OCI-LY7 (cell line): Measurements from ENCODE around the gene FNDC3B. TPM values are rescaled to one million over a fixed set of nuclear protein-coding genes. Genes with fewer than 3 reads are reported as not detected.

Source experiments
- BruUV-seq: library from RNA; stranded (reverse); fragments of 400-500 nt; replicated peaks from 2 replicates; lab custom pipeline; 2021; lab: Mats Ljungman, UMichigan
- CTCF ChIA-PET: fragments of 300-600 bp; sonication (Branson Sonifier 250); formaldehyde crosslinking; loops from one replicate; lab custom pipeline; 2022; ENCODE audit warnings: antibody characterized with exemption; ENCODE audit not compliant: unreplicated experiment; lab: Charles Lee
- POLR2A ChIA-PET: fragments of 300-600 bp; sonication (Branson Sonifier 250); formaldehyde crosslinking; loops from one replicate; lab custom pipeline; 2022; ENCODE audit warnings: antibody characterized with exemption; lab: Charles Lee
- DNase-seq: peaks from one replicate; pipeline ENCODE4 v3.0.0-alpha.2; 2015; ENCODE audit warnings: low spot score
- H2AFZ ChIP-seq: fragments of 200-600 bp; sonication (generic), shearing (Covaris generic); 2 replicates; pipeline ENCODE4 v1.6.1; 2014; ENCODE audit warnings: mild to moderate bottlenecking, antibody characterized with exemption, low read length, moderate library complexity
- H3K27ac ChIP-seq: fragments of 200-600 bp; sonication (generic); 2 replicates; pipeline ENCODE4 v1.5.1; 2014; ENCODE audit warnings: mixed run types, low read depth, mild to moderate bottlenecking, moderate library complexity, low read length, inconsistent platforms; ENCODE audit not compliant: poor library complexity, severe bottlenecking
- H3K36me3 ChIP-seq: fragments of 200-600 bp; sonication (generic); 2 replicates; pipeline ENCODE4 v1.6.1; 2014; ENCODE audit warnings: mild to moderate bottlenecking, antibody characterized with exemption, low read length, moderate library complexity, mixed read lengths; ENCODE audit not compliant: insufficient read depth
- H3K4me1 ChIP-seq: fragments of 200-600 bp; sonication (generic); 2 replicates; pipeline ENCODE4 v1.5.1; 2014; ENCODE audit warnings: mild to moderate bottlenecking, low read length; ENCODE audit not compliant: insufficient read depth, poor library complexity, severe bottlenecking
- H3K4me2 ChIP-seq: fragments of 200-600 bp; sonication (generic); 2 replicates; pipeline ENCODE4 v1.6.1; 2014; ENCODE audit warnings: mild to moderate bottlenecking, low read length
- H3K4me3 ChIP-seq: fragments of 200-600 bp; sonication (generic); 2 replicates; pipeline ENCODE4 v1.5.1; 2014; ENCODE audit warnings: mild to moderate bottlenecking, low read depth, low read length; ENCODE audit not compliant: poor library complexity, severe bottlenecking
- H3K79me2 ChIP-seq: fragments of 200-600 bp; sonication (generic); 2 replicates; pipeline ENCODE4 v1.6.1; 2016; ENCODE audit warnings: low read depth, mild to moderate bottlenecking, low read length, moderate library complexity, mixed read lengths; ENCODE audit not compliant: insufficient read depth
- H3K9me2 ChIP-seq: fragments of 200-600 bp; sonication (generic); 2 replicates; pipeline ENCODE4 v1.6.1; 2016; ENCODE audit warnings: mild to moderate bottlenecking, low read length, mixed read lengths; ENCODE audit not compliant: insufficient read depth
- H3K9me3 ChIP-seq: fragments of 200-600 bp; sonication (generic); 2 replicates; pipeline ENCODE4 v1.6.1; 2014; ENCODE audit warnings: mild to moderate bottlenecking, mixed run types, low read length, mixed read lengths
- H4K20me1 ChIP-seq: fragments of 200-600 bp; sonication (generic); 2 replicates; pipeline ENCODE4 v1.6.1; 2014; ENCODE audit warnings: mild to moderate bottlenecking, antibody characterized with exemption, low read length, moderate library complexity, mixed read lengths; ENCODE audit not compliant: insufficient read depth
- EZH2phosphoT487 ChIP-seq: fragments of 200-600 bp; sonication (generic); IDR thresholded peaks from 2 replicates; pipeline ENCODE4 v1.6.1; 2018; ENCODE audit warnings: low read depth, borderline replicate concordance, mild to moderate bottlenecking, mixed run types, antibody characterized with exemption, low read length, moderate library complexity, mixed read lengths
- intact Hi-C: fragments of 100-400 bp; cut with micrococcal nuclease; formaldehyde crosslinking; loops from one replicate; pipeline ENCODE4 v1.10.0; 2022; ENCODE audit not compliant: unreplicated experiment
- total RNA-seq, 2 experiments: library from RNA; depleted of rRNA in 1 of 2; stranded (reverse); fragments of >200 nt in 1 of 2; shearing (Covaris generic) in 1 of 2; gene quantifications; 2 replicates each; pipeline ENCODE4 v1.2.3, GENCODE V29; 2014 to 2022
- TF ChIP-seq, protein P1 (sequence below): fragments of 200-600 bp; sonication (generic); conservative IDR thresholded peaks from 2 replicates; pipeline ENCODE4 v1.5.1; 2014; ENCODE audit warnings: mild to moderate bottlenecking, antibody characterized with exemption, low read length, moderate library complexity, mixed read lengths

Gene FNDC3B
- total RNA-seq, 2 experiments from 2014 or later: 23.3 to 28.5 TPM

DNA sequence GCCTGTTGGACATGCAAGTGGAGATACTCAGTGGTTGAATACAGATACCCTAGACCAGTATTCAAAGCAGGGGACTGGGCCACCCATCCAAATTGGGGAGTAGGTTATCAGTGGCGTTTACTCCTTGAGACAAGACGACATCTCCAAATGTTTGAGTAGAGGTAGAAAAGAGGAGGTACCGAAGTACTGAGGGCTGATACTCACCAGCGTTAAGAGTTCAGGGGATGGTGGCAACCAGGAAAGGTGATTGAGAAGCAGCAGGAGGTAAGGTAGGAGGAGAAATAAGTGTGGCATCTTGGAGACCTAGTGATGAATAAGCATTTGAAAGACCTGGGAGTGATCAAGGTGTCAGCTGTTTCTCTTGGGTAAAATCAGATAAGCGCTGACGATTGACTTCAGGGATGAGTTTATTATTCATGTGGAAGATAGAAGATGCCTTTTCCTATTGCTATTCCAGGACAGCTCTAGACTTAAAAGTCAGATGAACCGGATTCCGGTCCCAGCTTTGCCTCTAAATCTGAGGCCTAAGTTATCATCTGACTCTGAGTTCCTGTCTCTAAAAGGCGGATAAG lies 312.6 kb downstream of the FNDC3B start:
- Histone ChIP-seq H3K79me2 (no peaks in the 10 kb centered on the region), H3K36me3 (peaks cover 18% of the 10 kb centered on the region), H3K4me3 (no peak overlapping the region), H3K9me3 (no peaks in the 10 kb centered on the region), H4K20me1 (no peaks in the 10 kb centered on the region), H3K4me1 (no peaks in the 10 kb centered on the region), H3K4me2 (no peak overlapping the region), H3K9me2 (no peaks in the 10 kb centered on the region), H2AFZ (no peak overlapping the region), H3K27ac (no peak overlapping the region)
- TF ChIP-seq, protein P1, sequence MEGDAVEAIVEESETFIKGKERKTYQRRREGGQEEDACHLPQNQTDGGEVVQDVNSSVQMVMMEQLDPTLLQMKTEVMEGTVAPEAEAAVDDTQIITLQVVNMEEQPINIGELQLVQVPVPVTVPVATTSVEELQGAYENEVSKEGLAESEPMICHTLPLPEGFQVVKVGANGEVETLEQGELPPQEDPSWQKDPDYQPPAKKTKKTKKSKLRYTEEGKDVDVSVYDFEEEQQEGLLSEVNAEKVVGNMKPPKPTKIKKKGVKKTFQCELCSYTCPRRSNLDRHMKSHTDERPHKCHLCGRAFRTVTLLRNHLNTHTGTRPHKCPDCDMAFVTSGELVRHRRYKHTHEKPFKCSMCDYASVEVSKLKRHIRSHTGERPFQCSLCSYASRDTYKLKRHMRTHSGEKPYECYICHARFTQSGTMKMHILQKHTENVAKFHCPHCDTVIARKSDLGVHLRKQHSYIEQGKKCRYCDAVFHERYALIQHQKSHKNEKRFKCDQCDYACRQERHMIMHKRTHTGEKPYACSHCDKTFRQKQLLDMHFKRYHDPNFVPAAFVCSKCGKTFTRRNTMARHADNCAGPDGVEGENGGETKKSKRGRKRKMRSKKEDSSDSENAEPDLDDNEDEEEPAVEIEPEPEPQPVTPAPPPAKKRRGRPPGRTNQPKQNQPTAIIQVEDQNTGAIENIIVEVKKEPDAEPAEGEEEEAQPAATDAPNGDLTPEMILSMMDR: no peak
- TF ChIP-seq EZH2phosphoT487: no peak
- no TSS peak for BruUV-seq
- intact Hi-C loops: no loop called here
- ChIA-PET CTCF (no interaction called here), POLR2A (no interaction called here)
- DNase-seq: no peak

DNA sequence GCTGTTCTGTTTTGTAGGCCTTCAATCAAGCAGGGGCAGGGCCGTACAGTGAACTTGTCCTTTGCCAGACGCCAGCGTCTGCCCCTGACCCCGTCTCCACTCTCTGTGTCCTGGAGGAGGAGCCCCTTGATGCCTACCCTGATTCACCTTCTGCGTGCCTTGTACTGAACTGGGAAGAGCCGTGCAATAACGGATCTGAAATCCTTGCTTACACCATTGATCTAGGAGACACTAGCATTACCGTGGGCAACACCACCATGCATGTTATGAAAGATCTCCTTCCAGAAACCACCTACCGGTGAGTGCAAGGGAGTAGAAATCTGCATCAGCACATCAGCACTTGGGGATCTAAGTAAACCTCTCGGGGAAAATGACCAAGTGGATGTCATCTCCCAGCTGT lies 313.4 kb downstream of the FNDC3B start:
- H3K4me3 ChIP-seq: no peak overlapping the region

More for the DNA sequence above, 313.4 kb downstream of the FNDC3B start:
- no peaks in the 10 kb centered on the region for H3K9me3 ChIP-seq
- BruUV-seq: no TSS peak
- no peaks in the 10 kb centered on the region for H3K79me2 ChIP-seq
- ChIA-PET POLR2A (interaction anchor here (1.1 kb wide), 1 partner anchor 34 kb away, joined by 3 read pairs; no protein-coding TSS in a partner anchor), CTCF (no interaction called here)
- H3K4me1 ChIP-seq: no peaks in the 10 kb centered on the region
- H3K9me2 ChIP-seq: no peaks in the 10 kb centered on the region
- no peaks in the 10 kb centered on the region for H4K20me1 ChIP-seq
- peaks cover 15% of the 10 kb centered on the region for H3K36me3 ChIP-seq
- no peak for TF ChIP-seq EZH2phosphoT487
- TF ChIP-seq, protein P1: no peak
- no peak for DNase-seq
- H3K4me2 ChIP-seq: no peak overlapping the region
- no peak overlapping the region for H2AFZ ChIP-seq
- intact Hi-C loops: no loop called here
- H3K27ac ChIP-seq: no peak overlapping the region
